ENCODE data around the gene CNGA3. TPM values are rescaled to one million over a fixed set of nuclear protein-coding genes. Genes with fewer than 3 reads are reported as not detected.

CNGA3 gene
- total RNA-seq, 1 donor from 2014 or later: not detected

Other genes with a start within 250 kb of the CNGA3 start
- gene INPP4A, start 98.4 kb downstream of the CNGA3 start, total RNA-seq: 19.9 TPM

Data from cardiac septum (tissue), 1 donor.